Neuron (in vitro differentiated cells): Measurements from ENCODE around the gene ATXN7L1.

Experiments used
- H2AFZ ChIP-seq: one replicate; pipeline ENCODE4 v1.6.1; 2013; ENCODE audit warnings: low read depth, mild to moderate bottlenecking, inconsistent platforms, low read length, moderate library complexity
- H3K27me3 ChIP-seq: one replicate; pipeline ENCODE4 v1.6.1; 2013; ENCODE audit warnings: low read length; ENCODE audit not compliant: insufficient read depth
- H3K36me3 ChIP-seq: one replicate; pipeline ENCODE4 v1.6.1; 2013; ENCODE audit warnings: low read length; ENCODE audit not compliant: insufficient read depth
- H3K4me1 ChIP-seq: one replicate; pipeline ENCODE4 v1.6.1; 2013; ENCODE audit warnings: low read length; ENCODE audit not compliant: insufficient read depth
- H3K4me3 ChIP-seq: 2 replicates; pipeline ENCODE4 v1.5.1; 2013; ENCODE audit warnings: mild to moderate bottlenecking, low read length, moderate library complexity
- H3K9me3 ChIP-seq: one replicate; pipeline ENCODE4 v1.6.1; 2013; ENCODE audit warnings: low read length

Gene ATXN7L1

DNA sequence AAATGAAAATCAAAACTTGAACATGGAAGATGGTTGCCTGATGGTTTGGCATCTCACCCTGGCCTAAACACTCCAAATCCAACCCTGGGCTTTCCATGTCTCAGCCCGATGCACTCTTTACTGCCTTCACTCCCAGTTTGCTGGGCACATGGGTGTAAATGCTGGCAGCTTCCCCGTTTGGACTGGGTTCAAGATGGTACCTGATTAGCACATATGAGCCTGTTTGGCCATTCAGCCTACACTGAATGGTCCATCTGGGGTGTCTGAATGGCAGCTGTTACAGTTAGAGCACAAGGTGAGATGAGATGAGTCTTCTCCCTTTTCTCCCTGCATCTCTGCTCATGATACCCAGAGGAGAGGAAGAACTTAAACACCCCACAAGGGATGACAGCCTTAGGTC lies 37.1 kb downstream of the ATXN7L1 start:
- Histone ChIP-seq H3K4me1 (peaks cover 36% of the 10 kb centered on the region), H2AFZ (no peak overlapping the region), H3K4me3 (no peak overlapping the region), H3K9me3 (no peaks in the 10 kb centered on the region), H3K27me3 (no peaks in the 10 kb centered on the region), H3K36me3 (no peaks in the 10 kb centered on the region)

DNA sequence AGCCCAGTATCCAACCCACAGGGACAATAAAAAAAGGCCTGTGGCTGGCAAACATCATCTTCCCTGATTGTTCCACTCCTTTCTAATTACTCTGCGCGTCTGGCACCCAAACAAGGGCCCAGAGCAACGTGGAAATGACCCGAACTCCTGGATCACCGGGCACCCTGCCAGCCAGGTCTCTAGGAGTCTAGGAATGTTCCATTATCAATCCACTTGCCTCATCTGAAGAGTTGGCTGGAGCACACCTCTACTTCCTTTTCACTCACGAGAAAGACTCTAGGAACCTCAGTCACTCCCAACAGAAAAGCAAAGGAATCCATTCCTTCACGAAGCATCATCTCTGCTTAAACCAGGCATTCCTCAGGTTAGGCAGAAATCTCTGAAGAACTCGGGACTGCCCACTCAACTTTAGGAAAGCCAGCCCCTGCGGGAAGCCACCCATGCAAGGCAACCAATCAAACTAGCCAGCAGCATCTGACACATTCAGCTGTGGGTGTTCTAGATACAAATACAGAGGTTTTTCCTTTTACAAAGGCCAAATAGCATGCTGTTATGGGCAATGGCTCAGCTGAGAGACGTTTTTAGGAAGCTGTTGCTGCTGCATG lies 37.7 kb downstream of the ATXN7L1 start:
- H3K9me3 ChIP-seq, result no peaks in the 10 kb centered on the region
- H3K36me3 ChIP-seq, result no peaks in the 10 kb centered on the region
- H3K4me1 ChIP-seq, result peaks cover 36% of the 10 kb centered on the region
- H2AFZ ChIP-seq, result no peak overlapping the region
- H3K4me3 ChIP-seq, result no peak overlapping the region
- no peaks in the 10 kb centered on the region for H3K27me3 ChIP-seq

DNA sequence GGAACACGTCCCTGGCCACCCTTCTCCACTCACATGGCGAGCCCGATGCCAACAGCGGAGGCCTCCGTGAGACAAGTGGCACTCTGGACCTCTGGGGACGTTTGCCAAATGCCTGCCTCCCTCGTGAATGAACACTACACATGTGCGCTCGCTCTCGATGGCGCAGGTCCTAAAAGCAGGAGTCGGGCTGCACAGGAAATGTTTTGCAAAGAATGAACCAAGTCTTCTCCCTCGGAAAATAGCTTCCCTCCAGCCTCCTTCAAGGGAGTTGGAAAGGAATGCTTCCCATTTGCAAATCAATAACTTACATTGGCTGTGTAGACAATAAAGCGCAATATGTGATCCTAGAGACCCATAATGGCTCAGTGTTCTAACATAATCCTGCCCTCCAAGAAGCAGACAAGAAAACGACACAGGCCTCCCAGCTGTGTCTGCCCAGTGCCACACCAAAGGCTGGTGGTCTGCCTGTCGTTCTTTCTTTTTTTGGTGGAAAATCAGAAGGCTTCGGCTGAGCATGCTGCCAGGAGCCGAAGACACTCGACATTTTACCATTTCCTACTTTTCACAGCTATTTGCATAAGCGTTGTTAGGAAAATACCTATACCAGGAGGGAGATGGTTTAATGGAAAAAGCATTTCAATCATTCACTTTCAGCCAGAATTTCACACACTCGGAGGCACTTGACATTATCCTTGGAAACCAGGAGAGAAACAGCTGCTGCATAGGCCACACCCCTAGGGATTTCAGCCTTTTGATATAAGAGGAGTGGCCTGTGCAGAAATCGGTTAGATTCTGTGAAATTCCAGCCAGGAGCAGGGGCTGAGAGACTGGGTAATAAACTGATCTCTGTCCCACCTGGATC lies 38.4 kb downstream of the ATXN7L1 start:
- H3K4me1 ChIP-seq, result peaks cover 36% of the 10 kb centered on the region
- no peaks in the 10 kb centered on the region for H3K27me3 ChIP-seq
- no peaks in the 10 kb centered on the region for H3K9me3 ChIP-seq
- no peak overlapping the region for H2AFZ ChIP-seq
- no peaks in the 10 kb centered on the region for H3K36me3 ChIP-seq
- no peak overlapping the region for H3K4me3 ChIP-seq

DNA sequence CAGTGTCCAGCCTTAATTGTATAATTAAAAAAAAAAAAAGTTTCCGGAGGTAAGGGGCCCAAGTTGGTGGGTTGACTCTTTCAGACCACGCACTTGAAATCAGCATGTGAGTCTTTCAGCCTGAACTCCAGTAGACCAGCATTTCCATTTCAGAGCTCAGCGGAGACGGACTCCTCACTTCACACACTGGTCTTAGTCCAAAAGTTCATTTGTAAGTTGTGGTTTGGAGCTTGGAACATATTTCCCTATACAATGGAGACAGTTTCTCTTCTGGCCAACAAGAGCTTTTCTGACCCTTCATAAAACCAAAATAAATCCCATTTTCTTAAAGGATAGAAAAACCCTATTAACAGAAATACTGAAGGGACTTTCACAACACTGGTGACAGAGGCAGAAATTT lies 41.0 kb downstream of the ATXN7L1 start:
- Histone ChIP-seq H3K36me3 (no peaks in the 10 kb centered on the region), H2AFZ (no peak overlapping the region), H3K4me3 (no peak overlapping the region), H3K9me3 (no peaks in the 10 kb centered on the region), H3K4me1 (peaks cover 55% of the 10 kb centered on the region), H3K27me3 (no peaks in the 10 kb centered on the region)

DNA sequence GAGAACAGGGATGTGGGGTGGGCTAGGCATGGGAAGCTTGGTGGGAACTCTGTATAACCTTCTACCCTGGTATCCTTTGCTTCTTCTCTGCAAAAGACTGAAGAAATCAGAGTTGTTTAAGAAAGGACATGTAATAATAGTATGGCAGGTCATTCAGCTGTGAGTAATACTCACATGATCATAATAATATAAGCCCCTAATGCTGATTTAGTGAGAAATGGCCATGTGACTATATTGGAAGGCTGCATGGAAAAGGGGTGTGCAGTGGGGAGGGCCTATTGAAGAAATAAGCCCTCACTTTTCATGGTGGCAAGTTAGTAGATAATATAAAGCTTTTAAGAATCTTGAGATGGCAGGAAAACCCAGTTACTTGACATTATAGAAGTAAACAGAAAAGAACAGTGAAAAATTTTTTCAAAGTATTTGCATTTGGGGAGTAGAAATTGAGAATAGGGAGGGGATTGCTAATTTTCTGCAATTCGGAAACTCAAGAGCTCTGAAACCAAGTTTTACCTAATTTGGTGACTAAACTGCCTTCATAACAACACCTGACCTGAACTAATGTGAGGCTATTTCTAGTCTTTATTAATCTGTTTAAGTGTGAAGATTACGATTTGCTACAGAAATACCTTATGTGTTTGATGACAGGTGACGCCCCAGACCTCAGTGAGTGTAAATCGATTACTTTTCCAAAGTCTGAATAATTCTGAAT lies 44.4 kb downstream of the ATXN7L1 start:
- Histone ChIP-seq H3K4me3 (no peak overlapping the region), H3K27me3 (no peaks in the 10 kb centered on the region), H3K9me3 (no peaks in the 10 kb centered on the region), H3K36me3 (no peaks in the 10 kb centered on the region), H2AFZ (no peak overlapping the region), H3K4me1 (peaks cover 32% of the 10 kb centered on the region)

DNA sequence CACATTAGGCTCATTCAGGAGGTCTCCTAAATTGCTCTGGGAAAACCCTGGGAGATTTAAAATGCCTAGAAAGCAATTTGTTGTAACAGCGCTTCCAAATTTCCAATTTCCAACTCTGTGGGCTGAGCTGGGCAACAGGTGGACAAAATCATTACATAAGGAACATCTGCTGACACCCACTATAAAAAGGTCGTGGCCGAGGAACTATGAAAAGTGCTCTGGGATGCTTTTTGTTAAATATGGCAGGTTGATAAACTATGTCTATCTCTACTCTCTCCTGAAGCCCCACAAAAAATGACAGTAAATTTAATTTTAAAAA lies 45.1 kb downstream of the ATXN7L1 start:
- H3K4me3 ChIP-seq, result no peak overlapping the region
- H2AFZ ChIP-seq, result no peak overlapping the region

DNA sequence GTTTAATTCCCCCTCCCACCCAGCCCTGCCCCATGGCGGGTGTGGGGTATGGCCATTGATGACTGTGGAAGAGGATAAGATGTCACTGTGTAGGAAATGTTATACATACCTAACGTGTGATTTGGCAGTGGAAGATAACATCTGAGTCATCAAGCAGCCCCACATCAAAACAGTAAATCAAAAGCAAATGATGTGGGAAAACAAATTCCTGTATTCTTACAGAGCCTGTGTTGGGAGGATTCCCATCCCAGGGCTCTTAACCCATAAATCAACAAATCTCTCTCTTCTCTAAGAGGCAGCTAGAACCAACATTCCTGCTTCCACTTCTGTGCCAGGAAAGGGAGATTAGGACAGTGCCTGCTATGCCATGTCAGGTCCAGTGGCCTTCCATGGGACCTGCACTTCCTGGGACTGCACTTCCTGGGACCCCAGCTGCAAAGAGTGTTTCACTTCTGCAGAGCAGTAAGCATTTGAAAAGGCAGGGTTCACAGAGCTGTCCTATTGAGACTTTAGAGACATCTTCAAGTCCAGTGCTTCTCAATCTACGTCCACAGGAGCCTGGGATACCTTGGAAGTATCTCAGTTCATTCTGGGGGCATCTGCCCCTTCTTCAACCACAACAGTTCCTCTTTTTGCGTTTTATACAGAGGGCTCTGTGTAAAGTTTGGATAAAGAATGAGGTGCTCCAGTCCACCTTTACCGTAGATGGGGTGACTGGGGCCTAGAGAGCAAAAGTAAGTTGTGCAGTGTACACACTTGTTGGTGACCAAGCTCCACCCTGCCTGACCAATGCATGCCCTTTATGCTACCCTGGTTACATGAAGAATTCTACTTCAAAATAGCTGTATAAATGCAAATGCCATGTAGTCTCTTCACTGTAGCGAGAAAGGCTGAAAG lies 45.7 kb downstream of the ATXN7L1 start:
- Histone ChIP-seq H3K4me3 (no peak overlapping the region), H3K36me3 (no peaks in the 10 kb centered on the region), H3K27me3 (no peaks in the 10 kb centered on the region), H3K9me3 (no peaks in the 10 kb centered on the region), H2AFZ (no peak overlapping the region), H3K4me1 (peaks cover 32% of the 10 kb centered on the region)

More for the DNA sequence above, 45.1 kb downstream of the ATXN7L1 start:
- Histone ChIP-seq H3K9me3 (no peaks in the 10 kb centered on the region), H3K27me3 (no peaks in the 10 kb centered on the region), H3K4me1 (peaks cover 32% of the 10 kb centered on the region), H3K36me3 (no peaks in the 10 kb centered on the region)

DNA sequence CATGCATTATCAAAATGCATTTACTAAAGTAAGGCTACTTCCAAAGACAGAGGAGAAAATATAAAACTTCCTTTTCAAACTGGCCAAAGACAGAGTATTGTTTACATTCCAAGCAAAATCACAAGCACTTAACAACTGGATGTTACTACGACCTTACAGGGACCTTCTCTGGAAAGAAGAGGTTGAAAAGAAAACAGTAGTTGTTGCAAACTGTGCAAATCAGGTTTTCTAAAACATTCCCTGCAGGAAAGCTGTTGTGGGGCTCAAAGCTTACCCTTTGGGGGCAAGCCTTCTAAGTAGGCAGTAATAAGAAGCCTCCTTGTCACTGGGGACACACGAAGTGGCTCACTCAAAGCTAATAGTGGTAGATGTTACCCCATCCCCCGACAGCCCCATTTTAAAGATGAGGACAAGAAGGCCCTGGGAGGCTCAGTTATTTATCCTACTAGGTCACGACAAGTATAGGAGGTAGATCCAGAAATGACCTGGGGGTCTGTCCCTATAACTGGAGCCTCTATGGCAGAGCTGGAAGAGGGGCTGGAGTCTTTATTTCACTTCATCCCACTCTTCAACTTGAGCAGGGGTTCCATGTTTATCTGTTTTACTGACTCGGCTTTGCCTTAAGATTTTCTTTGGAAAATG lies 46.6 kb downstream of the ATXN7L1 start:
- H3K27me3 ChIP-seq, result no peaks in the 10 kb centered on the region
- H3K4me3 ChIP-seq, result no peak overlapping the region
- no peaks in the 10 kb centered on the region for H3K36me3 ChIP-seq
- no peaks in the 10 kb centered on the region for H3K9me3 ChIP-seq
- peaks cover 26% of the 10 kb centered on the region for H3K4me1 ChIP-seq
- no peak overlapping the region for H2AFZ ChIP-seq

DNA sequence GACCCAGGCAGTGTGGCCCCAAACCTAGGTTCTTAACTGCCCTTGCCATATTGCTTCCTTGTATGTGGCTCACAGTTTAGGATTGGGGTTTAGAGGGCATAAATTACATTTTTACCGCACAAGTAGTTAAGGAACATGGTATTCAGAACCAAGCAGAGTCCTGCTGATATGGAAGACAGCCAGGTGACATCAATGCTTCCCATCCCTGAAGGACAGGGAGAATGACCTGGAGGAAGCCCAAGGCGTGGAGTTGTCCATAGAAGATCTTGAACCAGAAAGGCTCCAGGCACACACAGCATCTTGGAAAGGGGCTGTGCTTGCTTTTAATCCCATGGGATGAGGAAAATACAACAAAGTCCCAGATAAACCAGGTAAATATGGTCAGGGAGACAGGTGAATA lies 48.3 kb downstream of the ATXN7L1 start:
- H3K36me3 ChIP-seq, result no peaks in the 10 kb centered on the region
- no peak overlapping the region for H2AFZ ChIP-seq
- H3K9me3 ChIP-seq, result no peaks in the 10 kb centered on the region
- no peaks in the 10 kb centered on the region for H3K27me3 ChIP-seq
- peaks cover 20% of the 10 kb centered on the region for H3K4me1 ChIP-seq
- no peak overlapping the region for H3K4me3 ChIP-seq

DNA sequence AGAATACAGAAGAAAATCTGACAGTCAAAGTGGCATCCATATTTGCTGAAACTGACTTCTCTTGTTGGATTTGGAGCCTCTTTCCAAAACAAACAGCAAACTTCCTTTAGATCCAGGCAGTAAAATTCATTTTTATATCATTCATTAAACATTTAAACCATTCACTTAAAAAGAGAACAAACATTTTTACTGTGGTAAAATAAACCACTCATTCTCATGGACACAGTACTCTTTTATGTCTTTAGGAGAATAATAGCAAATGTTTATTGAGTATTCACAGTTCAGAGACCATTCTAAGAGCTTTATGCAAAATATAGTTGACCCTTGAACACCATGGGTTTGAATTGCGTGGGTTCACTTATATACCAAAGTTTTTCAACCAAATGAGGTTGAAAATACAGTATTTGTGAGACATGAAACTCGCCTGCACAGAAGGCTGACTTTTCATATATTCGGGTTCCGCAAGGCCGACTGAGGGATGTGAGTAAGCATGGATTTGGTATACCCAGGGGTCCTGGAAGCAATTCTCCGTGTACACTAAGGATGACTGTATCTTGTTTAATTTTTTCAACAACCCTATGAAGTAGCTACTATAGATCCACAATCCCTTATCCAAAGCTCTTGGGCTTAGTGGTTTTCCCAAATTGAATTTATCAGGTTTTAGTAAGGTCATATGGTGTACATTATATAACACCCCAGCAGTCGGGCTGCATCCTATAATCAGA lies 49.1 kb downstream of the ATXN7L1 start:
- peaks cover 18% of the 10 kb centered on the region for H3K4me1 ChIP-seq
- no peaks in the 10 kb centered on the region for H3K27me3 ChIP-seq
- H3K9me3 ChIP-seq, result no peaks in the 10 kb centered on the region
- no peak overlapping the region for H2AFZ ChIP-seq
- H3K4me3 ChIP-seq, result no peak overlapping the region
- no peaks in the 10 kb centered on the region for H3K36me3 ChIP-seq

DNA sequence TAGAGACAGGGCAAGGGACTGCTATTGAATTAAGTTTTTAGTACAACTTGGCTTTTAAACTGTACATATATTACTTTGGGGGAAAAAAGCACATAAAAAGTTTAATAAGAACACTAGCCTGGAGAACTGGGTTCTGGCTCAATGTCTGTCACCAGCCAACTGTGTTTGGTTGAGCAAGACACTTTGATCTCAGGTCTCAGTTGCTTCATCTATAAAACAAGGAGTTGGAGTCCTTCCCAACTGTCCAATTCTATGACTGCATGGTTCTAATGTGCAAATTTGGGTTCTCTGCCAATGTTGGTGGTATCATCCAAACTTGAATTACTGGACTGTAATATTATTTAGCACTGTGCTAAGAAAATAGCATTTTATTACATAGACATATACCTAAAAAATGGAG lies 50.3 kb downstream of the ATXN7L1 start:
- Histone ChIP-seq H3K4me1 (peaks cover 8% of the 10 kb centered on the region), H2AFZ (no peak overlapping the region), H3K9me3 (no peaks in the 10 kb centered on the region), H3K27me3 (no peaks in the 10 kb centered on the region), H3K4me3 (no peak overlapping the region), H3K36me3 (no peaks in the 10 kb centered on the region)

DNA sequence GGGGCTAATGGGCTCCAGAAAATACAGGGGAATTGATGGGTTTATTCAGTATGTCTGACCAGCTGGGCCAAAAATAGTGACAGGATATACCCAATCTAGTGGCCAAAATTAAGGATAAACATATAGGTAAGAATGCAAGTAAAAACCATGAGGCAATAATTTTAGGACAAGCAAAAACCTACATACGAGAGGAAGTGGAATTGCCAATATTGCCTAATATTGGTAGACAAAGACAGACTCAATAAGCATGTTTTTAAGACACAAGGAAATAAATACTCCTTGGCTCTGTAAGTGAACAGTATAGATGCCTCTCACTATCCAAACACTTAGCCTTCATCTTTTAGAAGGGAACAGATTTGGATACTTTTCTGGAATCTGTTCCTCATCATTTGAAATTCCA lies 51.0 kb downstream of the ATXN7L1 start:
- Histone ChIP-seq H3K36me3 (peaks cover 3% of the 10 kb centered on the region), H3K27me3 (no peaks in the 10 kb centered on the region), H3K4me3 (no peak overlapping the region), H3K4me1 (peaks cover under 1% of the 10 kb centered on the region), H2AFZ (no peak overlapping the region), H3K9me3 (no peaks in the 10 kb centered on the region)
